ENCODE results near the gene CDK5RAP2. TPM values are rescaled to one million over a fixed set of nuclear protein-coding genes. Genes with fewer than 3 reads are reported as not detected.

CDK5RAP2 gene
- total and polyA plus RNA-seq, 10 of the 15 experiments (the other 5 are each of a cell fraction or from before 2014, with no cell fraction given), result 16.2 to 53.5 (median 34.5) TPM

DNA sequence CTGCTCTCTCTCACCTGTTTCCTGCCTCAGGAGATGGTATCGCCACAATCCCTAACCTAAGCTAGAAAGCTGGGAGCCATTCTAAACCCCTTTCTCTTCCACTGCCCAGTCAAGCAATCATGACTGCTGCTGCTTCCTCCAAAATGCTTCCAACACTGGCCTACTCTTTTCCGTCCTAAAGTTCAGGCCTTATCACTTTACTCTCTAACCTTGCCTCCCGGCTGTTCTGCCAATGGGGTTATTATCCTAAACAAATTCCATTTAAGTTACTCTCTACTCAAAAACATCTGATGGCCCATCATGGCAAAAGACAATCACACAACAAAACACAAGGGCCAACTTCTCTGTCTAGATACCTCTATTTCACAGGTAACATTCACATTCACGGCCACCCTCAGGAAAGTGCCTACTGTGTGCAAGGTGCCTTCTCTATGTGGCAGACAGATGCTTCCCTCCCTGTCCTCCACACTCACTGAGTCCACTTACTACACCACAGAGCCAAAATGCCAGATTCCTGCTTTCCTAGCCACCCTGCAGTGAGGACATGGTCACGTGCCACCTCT, 168.0 kb downstream of the CDK5RAP2 start:
- intact Hi-C loops (cut with micrococcal nuclease; ENCODE audit: unreplicated experiment), result no loop called here
- H3K27ac ChIP-seq (ENCODE audit: control insufficient read depth, insufficient read depth), result no peak overlapping the region
- ATAC-seq (no peak), FAIRE-seq (no peak), DNase-seq (ENCODE audit: low read depth, low spot score) (no peak)
- no peak overlapping the region for H2AFZ ChIP-seq (ENCODE audit: control insufficient read depth, low read depth, low read length)
- CTCF ChIA-PET, result no interaction called here
- H3K9me3 ChIP-seq (replicated peaks; ENCODE audit: control insufficient read depth, insufficient read depth, low read length), result no peaks in the 10 kb centered on the region
- no peaks in the 10 kb centered on the region for H3K4me1 ChIP-seq (ENCODE audit: control insufficient read depth, insufficient read depth, low read length)
- POLR2A ChIA-PET, result no interaction called here
- peaks cover 11 to 17% of the 10 kb centered on the region in 2 experiments for H3K36me3 ChIP-seq (ENCODE audit: control insufficient read depth in 2 of 2, insufficient read depth in 2 of 2, low read length in 1 of 2)
- H3K79me2 ChIP-seq (ENCODE audit: control insufficient read depth, insufficient read depth, low read length), result no peaks in the 10 kb centered on the region
- no peak for TF ChIP-seq PAX5 (IDR thresholded peaks at IDR 0.05; ENCODE audit: borderline replicate concordance, low read depth, low read length)
- H3K4me3 ChIP-seq, result no peak overlapping the region
- SMC1A ChIA-PET (ENCODE audit: uncharacterized antibody, unreplicated experiment), result no interaction called here
- no peaks in the 10 kb centered on the region for H3K27me3 ChIP-seq (replicated peaks in 1 of 2; ENCODE audit: control insufficient read depth in 2 of 2, insufficient read depth in 2 of 2, low read length in 1 of 2)
- WGBS (ENCODE audit: insufficient coverage, insufficient replicate concordance, low lambda C conversion rate, missing lambda C conversion rate), result 98% methylated on average over 5 of the region's 5 CpGs
- no peaks in the 10 kb centered on the region for H4K20me1 ChIP-seq (ENCODE audit: control insufficient read depth, insufficient read depth)
- RAD21 ChIA-PET (ENCODE audit: unreplicated experiment), result no interaction called here
- H3K9ac ChIP-seq (ENCODE audit: control insufficient read depth, insufficient read depth, low read length), result no peak overlapping the region
- BruUV-seq (replicated peaks), result no TSS peak
- in situ Hi-C loops (cut with MboI), result no loop called here
- H3K4me2 ChIP-seq (ENCODE audit: control insufficient read depth, insufficient read depth), result no peak overlapping the region

DNA sequence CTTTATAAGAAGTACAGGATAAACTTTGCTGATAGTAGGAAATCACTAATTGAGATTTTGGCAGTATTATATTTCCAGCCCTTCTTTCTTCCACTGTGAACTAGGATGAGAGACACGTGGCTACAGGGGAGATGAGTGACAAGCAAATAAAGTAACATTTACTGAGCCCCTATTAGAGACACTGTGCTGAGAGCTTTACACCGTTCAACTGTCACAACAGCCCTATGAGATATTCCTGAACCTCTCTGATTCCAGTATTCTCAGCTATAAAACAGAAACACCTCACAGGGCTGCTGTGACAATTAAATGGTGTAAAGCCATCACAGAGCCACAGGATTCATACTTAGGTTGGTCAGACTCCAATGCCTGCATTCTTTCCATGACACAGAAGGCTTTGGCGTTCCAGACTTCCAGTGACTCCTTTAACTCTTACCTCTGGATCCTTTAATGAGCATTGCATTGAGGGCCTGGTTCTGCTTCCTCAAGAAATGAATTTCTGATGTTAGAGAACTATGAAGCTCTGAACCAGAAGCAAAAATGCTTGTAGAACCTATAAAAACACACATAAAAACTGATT, 169.0 kb downstream of the CDK5RAP2 start:
- no TSS peak for BruUV-seq (replicated peaks)
- no peaks in the 10 kb centered on the region for H3K27me3 ChIP-seq (replicated peaks in 1 of 2; ENCODE audit: control insufficient read depth in 2 of 2, insufficient read depth in 2 of 2, low read length in 1 of 2)
- SMC1A ChIA-PET (ENCODE audit: uncharacterized antibody, unreplicated experiment), result no interaction called here
- no peaks in the 10 kb centered on the region for H3K9me3 ChIP-seq (replicated peaks; ENCODE audit: control insufficient read depth, insufficient read depth, low read length)
- DNase-seq (ENCODE audit: low read depth, low spot score) (no peak), ATAC-seq (no peak), FAIRE-seq (no peak)
- POLR2A ChIA-PET, result no interaction called here
- RAD21 ChIA-PET (ENCODE audit: unreplicated experiment), result no interaction called here
- peaks cover 13 to 22% of the 10 kb centered on the region in 2 experiments for H3K36me3 ChIP-seq (ENCODE audit: control insufficient read depth in 2 of 2, insufficient read depth in 2 of 2, low read length in 1 of 2)
- no peaks in the 10 kb centered on the region for H3K4me1 ChIP-seq (ENCODE audit: control insufficient read depth, insufficient read depth, low read length)
- in situ Hi-C loops (cut with MboI) (no loop called here), intact Hi-C loops (cut with micrococcal nuclease; ENCODE audit: unreplicated experiment) (no loop called here)
- 96% methylated on average over 3 of the region's 3 CpGs for WGBS (ENCODE audit: insufficient coverage, insufficient replicate concordance, low lambda C conversion rate, missing lambda C conversion rate)
- no peaks in the 10 kb centered on the region for H4K20me1 ChIP-seq (ENCODE audit: control insufficient read depth, insufficient read depth)
- no peak overlapping the region for H3K4me2 ChIP-seq (ENCODE audit: control insufficient read depth, insufficient read depth)
- CTCF ChIA-PET, result no interaction called here
- no peak overlapping the region for H3K9ac ChIP-seq (ENCODE audit: control insufficient read depth, insufficient read depth, low read length)
- H3K4me3 ChIP-seq, result no peak overlapping the region
- no peak overlapping the region for H2AFZ ChIP-seq (ENCODE audit: control insufficient read depth, low read depth, low read length)
- H3K79me2 ChIP-seq (ENCODE audit: control insufficient read depth, insufficient read depth, low read length), result no peaks in the 10 kb centered on the region
- H3K27ac ChIP-seq (ENCODE audit: control insufficient read depth, insufficient read depth), result no peak overlapping the region
- TF ChIP-seq, protein P1, sequence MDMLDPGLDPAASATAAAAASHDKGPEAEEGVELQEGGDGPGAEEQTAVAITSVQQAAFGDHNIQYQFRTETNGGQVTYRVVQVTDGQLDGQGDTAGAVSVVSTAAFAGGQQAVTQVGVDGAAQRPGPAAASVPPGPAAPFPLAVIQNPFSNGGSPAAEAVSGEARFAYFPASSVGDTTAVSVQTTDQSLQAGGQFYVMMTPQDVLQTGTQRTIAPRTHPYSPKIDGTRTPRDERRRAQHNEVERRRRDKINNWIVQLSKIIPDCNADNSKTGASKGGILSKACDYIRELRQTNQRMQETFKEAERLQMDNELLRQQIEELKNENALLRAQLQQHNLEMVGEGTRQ (IDR thresholded peaks at IDR 0.05; ENCODE audit: borderline replicate concordance, low read depth, low read length), result no peak
- TF ChIP-seq, protein P2, sequence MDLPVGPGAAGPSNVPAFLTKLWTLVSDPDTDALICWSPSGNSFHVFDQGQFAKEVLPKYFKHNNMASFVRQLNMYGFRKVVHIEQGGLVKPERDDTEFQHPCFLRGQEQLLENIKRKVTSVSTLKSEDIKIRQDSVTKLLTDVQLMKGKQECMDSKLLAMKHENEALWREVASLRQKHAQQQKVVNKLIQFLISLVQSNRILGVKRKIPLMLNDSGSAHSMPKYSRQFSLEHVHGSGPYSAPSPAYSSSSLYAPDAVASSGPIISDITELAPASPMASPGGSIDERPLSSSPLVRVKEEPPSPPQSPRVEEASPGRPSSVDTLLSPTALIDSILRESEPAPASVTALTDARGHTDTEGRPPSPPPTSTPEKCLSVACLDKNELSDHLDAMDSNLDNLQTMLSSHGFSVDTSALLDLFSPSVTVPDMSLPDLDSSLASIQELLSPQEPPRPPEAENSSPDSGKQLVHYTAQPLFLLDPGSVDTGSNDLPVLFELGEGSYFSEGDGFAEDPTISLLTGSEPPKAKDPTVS (IDR thresholded peaks at IDR 0.05; ENCODE audit: low read depth, low read length), result no peak
- TF ChIP-seq ZSCAN29 (IDR thresholded peaks at IDR 0.05), result no peak
- no peak for TF ChIP-seq WRNIP1 (IDR thresholded peaks at IDR 0.05; ENCODE audit: borderline replicate concordance, low read depth, low read length)
- no peak for TF ChIP-seq BRCA1 (IDR thresholded peaks at IDR 0.05; ENCODE audit: low read depth, low read length)
- TF ChIP-seq, protein P3, sequence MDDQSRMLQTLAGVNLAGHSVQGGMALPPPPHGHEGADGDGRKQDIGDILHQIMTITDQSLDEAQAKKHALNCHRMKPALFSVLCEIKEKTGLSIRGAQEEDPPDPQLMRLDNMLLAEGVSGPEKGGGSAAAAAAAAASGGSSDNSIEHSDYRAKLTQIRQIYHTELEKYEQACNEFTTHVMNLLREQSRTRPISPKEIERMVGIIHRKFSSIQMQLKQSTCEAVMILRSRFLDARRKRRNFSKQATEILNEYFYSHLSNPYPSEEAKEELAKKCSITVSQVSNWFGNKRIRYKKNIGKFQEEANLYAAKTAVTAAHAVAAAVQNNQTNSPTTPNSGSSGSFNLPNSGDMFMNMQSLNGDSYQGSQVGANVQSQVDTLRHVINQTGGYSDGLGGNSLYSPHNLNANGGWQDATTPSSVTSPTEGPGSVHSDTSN (IDR thresholded peaks at IDR 0.05; ENCODE audit: insufficient replicate concordance, low read depth, low read length), result no peak
- TF ChIP-seq RELA (IDR thresholded peaks at IDR 0.05; ENCODE audit: borderline replicate concordance, partially characterized antibody), result no peak
- no peak for TF ChIP-seq TBL1XR1 (IDR thresholded peaks at IDR 0.05; ENCODE audit: low read depth, low read length)
- no peak for TF ChIP-seq PML (IDR thresholded peaks at IDR 0.05; ENCODE audit: low read length)
- TF ChIP-seq, protein P4, sequence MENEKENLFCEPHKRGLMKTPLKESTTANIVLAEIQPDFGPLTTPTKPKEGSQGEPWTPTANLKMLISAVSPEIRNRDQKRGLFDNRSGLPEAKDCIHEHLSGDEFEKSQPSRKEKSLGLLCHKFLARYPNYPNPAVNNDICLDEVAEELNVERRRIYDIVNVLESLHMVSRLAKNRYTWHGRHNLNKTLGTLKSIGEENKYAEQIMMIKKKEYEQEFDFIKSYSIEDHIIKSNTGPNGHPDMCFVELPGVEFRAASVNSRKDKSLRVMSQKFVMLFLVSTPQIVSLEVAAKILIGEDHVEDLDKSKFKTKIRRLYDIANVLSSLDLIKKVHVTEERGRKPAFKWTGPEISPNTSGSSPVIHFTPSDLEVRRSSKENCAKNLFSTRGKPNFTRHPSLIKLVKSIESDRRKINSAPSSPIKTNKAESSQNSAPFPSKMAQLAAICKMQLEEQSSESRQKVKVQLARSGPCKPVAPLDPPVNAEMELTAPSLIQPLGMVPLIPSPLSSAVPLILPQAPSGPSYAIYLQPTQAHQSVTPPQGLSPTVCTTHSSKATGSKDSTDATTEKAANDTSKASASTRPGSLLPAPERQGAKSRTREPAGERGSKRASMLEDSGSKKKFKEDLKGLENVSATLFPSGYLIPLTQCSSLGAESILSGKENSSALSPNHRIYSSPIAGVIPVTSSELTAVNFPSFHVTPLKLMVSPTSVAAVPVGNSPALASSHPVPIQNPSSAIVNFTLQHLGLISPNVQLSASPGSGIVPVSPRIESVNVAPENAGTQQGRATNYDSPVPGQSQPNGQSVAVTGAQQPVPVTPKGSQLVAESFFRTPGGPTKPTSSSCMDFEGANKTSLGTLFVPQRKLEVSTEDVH (IDR thresholded peaks at IDR 0.05; ENCODE audit: low read depth, partially characterized antibody), result no peak
